ENCODE data around the gene PTDSS2. TPM values are rescaled to one million over a fixed set of nuclear protein-coding genes. Genes with fewer than 3 reads are reported as not detected.

The PTDSS2 gene
- total and polyA plus RNA-seq, 4 donors, result 5.1 to 15.6 (median 10.2) TPM

GRCh38 chr11:452916-453527, 2.9 kb downstream of the PTDSS2 start:
- Histone ChIP-seq H3K9ac (ENCODE audit: low read depth in 1 of 2, low read length in 2 of 2) (no peak overlapping the region), H3K27me3 (ENCODE audit: control insufficient read depth in 4 of 4, insufficient read depth in 4 of 4, low read length in 3 of 4) (no peaks in the 10 kb centered on the region), H3K4me1 (ENCODE audit: control insufficient read depth in 4 of 4, insufficient read depth in 4 of 4, low read length in 3 of 4) (peaks cover 8 to 31% (median 23%) of the 10 kb centered on the region in 4 donors), H3K36me3 (ENCODE audit: control insufficient read depth in 4 of 4, insufficient read depth in 3 of 4, low read depth in 1 of 4, low read length in 3 of 4) (peaks cover 3 to 18% (median 5%) of the 10 kb centered on the region in 4 donors), H3K4me3 (ENCODE audit: low read depth in 1 of 3, low read length in 3 of 3) (no peak overlapping the region), H3K27ac (ENCODE audit: low read depth in 1 of 2, low read length in 2 of 2) (no peak overlapping the region), H3K9me3 (ENCODE audit: control insufficient read depth in 4 of 4, low read length in 3 of 4) (no peaks in the 10 kb centered on the region)
- no peak for DNase-seq (ENCODE audit: low spot score)
- TF ChIP-seq MAX (IDR thresholded peaks at IDR 0.05) (no peak), YY1 (IDR thresholded peaks at IDR 0.05) (no peak), FOXA2 (IDR thresholded peaks at IDR 0.05) (no peak), JUND (IDR thresholded peaks at IDR 0.05) (no peak), HNF4G (IDR thresholded peaks at IDR 0.05) (no peak), HNF4A (conservative IDR thresholded peaks at IDR 0.05) (no peak), SP1 (IDR thresholded peaks at IDR 0.05) (no peak), CTCF (IDR thresholded peaks at IDR 0.05; ENCODE audit: low read depth, low read length, missing input control) (no peak), GABPA (IDR thresholded peaks at IDR 0.05 in 1 of 2, conservative IDR thresholded peaks at IDR 0.05 in 1 of 2) (no peak), NR2F2 (IDR thresholded peaks at IDR 0.05) (no peak), ATF3 (IDR thresholded peaks at IDR 0.05) (no peak), ZBTB33 (IDR thresholded peaks at IDR 0.05) (no peak), FOXA1 (IDR thresholded peaks at IDR 0.05) (no peak), TAF1 (conservative IDR thresholded peaks at IDR 0.05) (no peak), REST (IDR thresholded peaks at IDR 0.05) (no peak), RAD21 (IDR thresholded peaks at IDR 0.05) (no peak), EGR1 (IDR thresholded peaks at IDR 0.05; ENCODE audit: low read depth in 2 of 2) (no peak), RXRA (IDR thresholded peaks at IDR 0.05) (no peak)
- 92% methylated on average over 19 of the region's 19 CpGs for WGBS
